Gastroesophageal sphincter (tissue), 4 donors: Measurements from ENCODE around the gene GSG1L. TPM values are rescaled to one million over a fixed set of nuclear protein-coding genes. Genes with fewer than 3 reads are reported as not detected.
"Not testable (repeated sequence)": the region's sequence is repeated elsewhere in the genome, so short reads cannot be mapped to it uniquely, and the experiment has no call there.

ENCODE experiments used
- ATAC-seq: fragments of 150-250 bp; one replicate; pipeline ENCODE4 v1.9.1; 2016; ENCODE audit warnings: mild to moderate bottlenecking, moderate library complexity
- H3K27ac ChIP-seq, 4 donors: fragments of 200-600 bp; sonication (generic) in 3 of 4; 1 replicate in 3 of 4; 2 replicates in 1 of 4; pipeline ENCODE4 v1.5.1; 2016 to 2019
- H3K27me3 ChIP-seq: fragments of 200-600 bp; sonication (generic); one replicate; pipeline ENCODE4 v1.5.1; 2019
- H3K36me3 ChIP-seq, 2 donors: fragments of 200-600 bp; sonication (generic); one replicate each; pipeline ENCODE4 v1.5.1; 2019; ENCODE audit warnings: control low read depth in 1 of 2
- H3K4me1 ChIP-seq, 3 donors: fragments of 200-600 bp; sonication (generic); 1 replicate in 2 of 3; 2 replicates in 1 of 3; pipeline ENCODE4 v1.5.1; 2016 to 2019; ENCODE audit warnings: control low read depth in 2 of 3
- H3K4me3 ChIP-seq, 2 donors: fragments of 200-600 bp; sonication (generic); one replicate each; pipeline ENCODE4 v1.5.1; 2019; ENCODE audit warnings: mild to moderate bottlenecking in 1 of 2, moderate library complexity in 1 of 2
- H3K9me3 ChIP-seq, 3 donors: fragments of 200-600 bp; sonication (generic); one replicate each; pipeline ENCODE4 v1.5.1; 2017 to 2019; ENCODE audit warnings: control low read depth in 2 of 3
- EP300 ChIP-seq: sonication (generic); formaldehyde crosslinking; IDR thresholded peaks from one replicate; pipeline ENCODE4 v1.6.1; 2017; ENCODE audit warnings: antibody characterized with exemption, mild to moderate bottlenecking
- POLR2A ChIP-seq, 2 donors: fragments of 450-650 bp; IDR thresholded peaks; one replicate each; pipeline ENCODE4 v1.6.1; 2017; ENCODE audit warnings: antibody characterized with exemption in 2 of 2, mild to moderate bottlenecking in 2 of 2, moderate library complexity in 1 of 2
- POLR2AphosphoS5 ChIP-seq: sonication (generic); formaldehyde crosslinking; IDR thresholded peaks from one replicate; pipeline ENCODE4 v1.6.1; 2017; ENCODE audit warnings: antibody characterized with exemption
- WGBS, 2 donors: methylation state at CpG; one replicate each; pipeline ENCODE4 v1.1.5; 2018; ENCODE audit warnings: low coverage in 1 of 2; 5-methylcytosine and 5-hydroxymethylcytosine counted together
- total RNA-seq, 4 donors: library from RNA; depleted of rRNA; stranded (reverse); fragments of >200 nt; gene quantifications; one replicate each; pipeline ENCODE4 v1.1.0, GENCODE V29; 2016
- TF ChIP-seq, protein P1 (sequence below), 4 experiments: fragments of 200-600 bp in 2 of 4; fragments of 450-650 bp in 2 of 4; sonication (generic) in 1 of 4; IDR thresholded peaks; one replicate each; pipeline ENCODE4 v1.5.1; 2017 to 2019; ENCODE audit warnings: antibody characterized with exemption in 4 of 4, mild to moderate bottlenecking in 2 of 4, moderate library complexity in 2 of 4

Gene GSG1L
- total RNA-seq, 4 donors from 2014 or later: 1.0 TPM; not detected in 3

DNA sequence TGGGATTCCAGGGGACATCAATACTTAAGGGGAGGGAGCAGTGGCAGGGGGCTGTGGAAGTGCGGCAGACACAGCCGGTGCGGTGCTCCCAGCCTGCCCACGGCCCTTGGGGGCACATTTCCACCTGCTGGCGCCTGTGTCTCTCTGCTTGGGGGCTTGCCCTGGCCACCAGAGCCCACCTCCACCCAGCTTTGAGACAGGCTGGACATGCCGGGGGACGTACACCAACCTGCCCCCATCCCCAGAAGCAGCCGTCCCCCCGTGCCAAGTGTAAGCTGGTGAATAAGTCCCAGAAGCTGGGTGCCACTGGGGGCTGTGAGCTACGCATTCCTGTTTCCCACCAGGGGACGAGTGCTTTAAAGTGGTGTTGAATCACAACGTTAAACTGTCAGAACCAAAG, 172.6 kb downstream of the GSG1L start:
- no peaks in the 10 kb centered on the region for H3K36me3 ChIP-seq
- TF ChIP-seq, protein P1, sequence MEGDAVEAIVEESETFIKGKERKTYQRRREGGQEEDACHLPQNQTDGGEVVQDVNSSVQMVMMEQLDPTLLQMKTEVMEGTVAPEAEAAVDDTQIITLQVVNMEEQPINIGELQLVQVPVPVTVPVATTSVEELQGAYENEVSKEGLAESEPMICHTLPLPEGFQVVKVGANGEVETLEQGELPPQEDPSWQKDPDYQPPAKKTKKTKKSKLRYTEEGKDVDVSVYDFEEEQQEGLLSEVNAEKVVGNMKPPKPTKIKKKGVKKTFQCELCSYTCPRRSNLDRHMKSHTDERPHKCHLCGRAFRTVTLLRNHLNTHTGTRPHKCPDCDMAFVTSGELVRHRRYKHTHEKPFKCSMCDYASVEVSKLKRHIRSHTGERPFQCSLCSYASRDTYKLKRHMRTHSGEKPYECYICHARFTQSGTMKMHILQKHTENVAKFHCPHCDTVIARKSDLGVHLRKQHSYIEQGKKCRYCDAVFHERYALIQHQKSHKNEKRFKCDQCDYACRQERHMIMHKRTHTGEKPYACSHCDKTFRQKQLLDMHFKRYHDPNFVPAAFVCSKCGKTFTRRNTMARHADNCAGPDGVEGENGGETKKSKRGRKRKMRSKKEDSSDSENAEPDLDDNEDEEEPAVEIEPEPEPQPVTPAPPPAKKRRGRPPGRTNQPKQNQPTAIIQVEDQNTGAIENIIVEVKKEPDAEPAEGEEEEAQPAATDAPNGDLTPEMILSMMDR (IDR thresholded peaks at IDR 0.05): no peak
- TF ChIP-seq POLR2A (IDR thresholded peaks at IDR 0.05) (no peak), EP300 (no peak), POLR2AphosphoS5 (no peak)
- H3K27me3 ChIP-seq: peaks cover 78% of the 10 kb centered on the region
- no peak overlapping the region for H3K4me3 ChIP-seq
- no peaks in the 10 kb centered on the region for H3K4me1 ChIP-seq
- 32 to 43% methylated on average over 5 to 6 of the region's 12 CpGs for WGBS, 2 donors
- no peak for ATAC-seq
- H3K27ac ChIP-seq: no peak overlapping the region
- peaks cover 0 to 1% (median 0%) of the 10 kb centered on the region in 3 donors for H3K9me3 ChIP-seq

DNA sequence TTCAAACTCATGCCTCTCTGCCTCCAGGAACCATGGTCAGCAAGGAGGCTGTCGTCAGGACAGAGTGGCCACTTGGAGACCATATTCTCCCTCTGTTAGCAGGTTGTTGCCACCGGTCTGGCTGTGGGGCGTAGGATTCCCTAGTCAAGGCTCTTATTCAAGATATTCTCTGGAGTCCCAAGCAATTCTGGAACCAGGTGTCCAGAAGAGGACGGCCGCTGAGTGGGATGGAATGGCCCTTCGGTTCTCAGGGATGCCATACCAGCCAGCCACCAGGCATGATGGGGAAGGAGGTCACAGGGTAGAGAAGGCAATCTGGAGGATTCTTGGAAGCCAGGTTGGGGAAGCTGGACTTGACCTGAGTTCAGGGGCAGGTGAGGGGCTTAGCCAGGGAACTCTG, 173.5 kb downstream of the GSG1L start:
- no peak for ATAC-seq
- WGBS, 2 donors: 80% methylated on average over 5 of the region's 6 CpGs; no CpG with 5 or more reads in 1 of the 2 donors
- Histone ChIP-seq H3K4me3 (no peak overlapping the region), H3K27me3 (peaks cover 69% of the 10 kb centered on the region), H3K27ac (no peak overlapping the region), H3K4me1 (no peaks in the 10 kb centered on the region), H3K9me3 (no peaks in the 10 kb centered on the region), H3K36me3 (no peaks in the 10 kb centered on the region)
- no peak for TF ChIP-seq EP300
- TF ChIP-seq POLR2A (IDR thresholded peaks at IDR 0.05): no peak
- TF ChIP-seq POLR2AphosphoS5: no peak
- TF ChIP-seq, protein P1 (IDR thresholded peaks at IDR 0.05): no peak

DNA sequence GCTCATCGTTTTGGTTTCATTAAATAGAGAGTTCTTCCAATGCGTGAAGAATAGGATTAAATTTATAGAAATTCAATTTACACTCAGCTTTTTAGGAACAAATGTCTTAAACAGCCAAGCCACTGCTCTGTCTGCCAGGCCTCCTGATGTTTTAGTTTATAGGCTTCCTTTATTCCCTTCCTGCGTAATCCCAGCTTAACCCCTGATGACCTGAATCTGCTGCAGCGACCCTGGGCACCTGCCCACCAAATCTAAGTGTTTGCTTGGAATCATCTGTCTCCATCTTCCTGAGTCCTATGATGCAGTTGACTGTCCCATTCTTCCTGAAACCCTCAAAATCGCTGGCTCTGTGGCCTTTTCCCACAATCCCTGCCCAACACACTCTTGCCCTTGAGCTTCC, 179.9 kb downstream of the GSG1L start:
- TF ChIP-seq POLR2AphosphoS5 (no peak), EP300 (no peak), POLR2A (IDR thresholded peaks at IDR 0.05) (no peak)
- TF ChIP-seq, protein P1 (IDR thresholded peaks at IDR 0.05): no peak
- peaks cover 14% of the 10 kb centered on the region for H3K27me3 ChIP-seq
- WGBS, 2 donors: 67 to 75% methylated on average over 3 to 4 of the region's 5 CpGs
- no peak for ATAC-seq
- no peaks in the 10 kb centered on the region for H3K9me3 ChIP-seq
- H3K36me3 ChIP-seq: no peaks in the 10 kb centered on the region
- H3K4me1 ChIP-seq: no peaks in the 10 kb centered on the region
- no peak overlapping the region for H3K27ac ChIP-seq
- H3K4me3 ChIP-seq: no peak overlapping the region

DNA sequence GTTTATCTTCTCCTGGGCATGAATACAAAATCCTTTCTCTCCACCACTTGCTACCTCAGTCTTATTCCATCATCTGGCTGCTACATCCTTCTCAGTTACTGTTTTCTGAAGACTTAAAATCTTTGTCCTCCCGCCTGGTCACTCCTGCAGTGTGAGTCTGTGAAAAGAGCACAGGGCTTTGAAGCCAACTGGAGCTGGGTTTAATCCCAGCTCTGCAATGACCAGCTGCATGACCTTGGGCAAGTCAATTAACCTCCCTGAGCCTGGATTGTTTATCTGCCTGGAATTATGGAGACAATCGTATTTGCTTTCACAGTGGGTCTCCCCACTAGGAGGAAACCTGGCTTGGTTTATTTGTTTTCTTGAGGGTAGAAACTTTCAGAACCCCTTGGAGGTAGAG, 183.2 kb downstream of the GSG1L start:
- no CpG with 5 or more reads among the region's 2 CpGs for whole genome bisulfite sequencing, 2 donors
- H3K9me3 ChIP-seq: peaks cover 0 to 12% (median 0%) of the 10 kb centered on the region in 3 donors
- no peak for ATAC-seq
- no peaks in the 10 kb centered on the region for H3K4me1 ChIP-seq
- H3K27ac ChIP-seq: no peak overlapping the region
- peaks cover 4% of the 10 kb centered on the region for H3K27me3 ChIP-seq
- H3K4me3 ChIP-seq: no peak overlapping the region
- no peak for TF ChIP-seq EP300
- TF ChIP-seq, protein P1 (IDR thresholded peaks at IDR 0.05): no peak
- H3K36me3 ChIP-seq: no peaks in the 10 kb centered on the region

DNA sequence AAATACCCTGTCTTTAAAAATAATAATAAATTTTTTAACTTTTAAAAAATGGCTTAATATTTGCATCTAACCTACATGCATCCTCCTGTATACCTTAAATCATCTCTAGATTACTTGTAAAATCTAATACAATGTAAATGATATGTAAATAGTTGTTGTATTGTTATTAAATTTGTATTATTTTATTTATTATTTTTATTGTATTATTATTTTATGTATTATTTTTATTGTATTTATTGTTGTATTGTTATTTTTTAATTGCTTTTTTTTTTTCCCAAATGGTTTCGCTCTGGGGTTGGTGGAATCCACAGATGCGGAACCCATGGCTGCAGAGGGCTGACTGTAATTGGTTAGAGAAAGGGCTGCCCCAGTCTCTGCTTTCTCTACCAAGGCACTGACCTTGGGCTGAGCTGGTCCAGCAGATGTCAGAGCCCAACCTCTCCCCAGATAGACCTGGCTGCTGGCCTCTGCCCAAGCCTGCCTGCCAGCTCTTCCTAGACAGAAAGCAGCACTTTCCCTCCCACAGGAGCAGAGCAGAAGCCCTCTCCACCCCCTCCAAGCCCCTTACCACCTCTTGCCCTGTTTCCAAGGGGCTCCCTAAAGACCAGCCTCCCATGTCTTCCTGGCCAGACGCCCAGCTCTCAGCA, 183.8 kb downstream of the GSG1L start:
- H3K4me3 ChIP-seq: no peak overlapping the region
- H3K27ac ChIP-seq: no peak overlapping the region
- H3K9me3 ChIP-seq: peaks cover 0 to 18% (median 0%) of the 10 kb centered on the region in 3 donors
- TF ChIP-seq, protein P1 (IDR thresholded peaks at IDR 0.05): no peak
- TF ChIP-seq POLR2AphosphoS5: no peak
- TF ChIP-seq POLR2A (IDR thresholded peaks at IDR 0.05): no peak
- TF ChIP-seq EP300: no peak
- H3K4me1 ChIP-seq: no peaks in the 10 kb centered on the region
- ATAC-seq: no peak
- 51 to 71% methylated on average over 2 to 3 of the region's 3 CpGs for WGBS, 2 donors
- H3K36me3 ChIP-seq: no peaks in the 10 kb centered on the region
- H3K27me3 ChIP-seq: peaks cover 4% of the 10 kb centered on the region

DNA sequence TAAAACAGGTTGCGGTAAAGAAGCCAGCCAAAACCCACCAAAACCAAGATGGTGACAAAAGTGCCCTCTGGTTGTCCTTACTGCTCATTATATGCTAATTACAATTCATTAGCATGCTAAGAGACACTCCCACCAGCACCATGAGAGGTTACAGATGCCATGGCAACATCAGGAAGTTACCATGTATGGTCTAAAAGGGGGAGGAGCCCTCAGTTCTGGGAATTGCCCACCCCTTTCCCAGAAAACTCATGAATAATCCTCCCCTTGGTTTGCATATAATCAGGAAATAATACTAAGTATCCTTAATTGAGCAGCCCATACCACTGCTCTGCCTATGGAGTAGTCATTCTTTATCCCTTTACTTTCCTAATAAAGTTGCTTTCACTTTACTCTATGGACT, 190.9 kb downstream of the GSG1L start:
- H3K36me3 ChIP-seq, H3K27ac ChIP-seq, ATAC-seq, H3K4me1 ChIP-seq, H3K4me3 ChIP-seq, H3K27me3 ChIP-seq: not testable (repeated sequence)
- WGBS, 2 donors: 100% methylated on average over 1 of the region's 1 CpG; no CpG with 5 or more reads in 1 of the 2 donors
- peaks cover 0 to 36% (median 0%) of the 10 kb centered on the region in 3 donors for H3K9me3 ChIP-seq
